Stimulated activated CD8-positive, alpha-beta memory T cell treated with anti-CD3 and anti-CD28 coated beads, Interleukin-12 subunit alpha, Interleukin-12 subunit beta, amount 100 ng/mL, for 24 hours (primary cell): ENCODE results near the gene GPC3.
"Not testable (repeated sequence)": the region's sequence is repeated elsewhere in the genome, so short reads cannot be mapped to it uniquely, and the experiment has no call there.

Experiments
- DNase-seq: peaks from one replicate; pipeline ENCODE4 v3.0.0-alpha.2; 2020; ENCODE audit errors: extremely low read depth

GPC3 gene

DNA sequence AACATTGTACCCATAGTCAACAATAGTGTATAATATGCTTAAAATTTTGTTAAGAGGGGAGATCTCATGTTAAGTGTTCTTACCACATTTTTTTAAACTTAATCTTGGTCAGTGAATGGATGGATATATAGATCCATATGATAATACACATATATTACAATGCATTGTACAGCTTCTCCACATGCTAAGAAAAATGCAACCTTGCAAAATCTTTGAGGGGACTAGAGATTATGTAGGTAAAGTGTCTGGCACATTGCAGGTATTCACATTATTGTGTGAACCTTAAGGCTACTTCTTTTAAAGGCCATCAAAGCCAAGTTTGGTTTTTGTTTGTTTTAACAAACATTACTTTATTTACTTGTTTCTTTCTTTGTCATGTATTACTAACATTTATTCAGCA, 10.4 kb upstream of the GPC3 start:
- DNase-seq, result no peak

DNA sequence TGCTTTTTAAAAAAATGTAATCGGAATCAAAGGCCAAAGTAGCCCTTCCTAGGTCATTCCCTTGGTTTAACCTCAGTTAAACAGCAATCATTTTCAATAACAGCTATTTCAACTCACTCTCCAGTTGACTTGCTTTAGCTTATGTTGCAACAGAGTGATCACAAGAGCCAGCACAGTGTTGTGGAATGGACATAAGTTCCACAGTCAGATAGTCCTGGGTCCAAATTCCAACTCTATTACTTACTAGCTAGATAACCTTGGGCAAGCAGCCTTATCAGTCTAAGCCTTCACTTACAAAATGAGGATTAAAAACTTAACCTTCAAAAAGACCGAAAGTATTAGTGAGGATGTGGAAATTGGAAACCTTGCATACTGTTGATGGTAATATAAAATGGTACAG, 9.2 kb upstream of the GPC3 start:
- DNase-seq, result no peak

DNA sequence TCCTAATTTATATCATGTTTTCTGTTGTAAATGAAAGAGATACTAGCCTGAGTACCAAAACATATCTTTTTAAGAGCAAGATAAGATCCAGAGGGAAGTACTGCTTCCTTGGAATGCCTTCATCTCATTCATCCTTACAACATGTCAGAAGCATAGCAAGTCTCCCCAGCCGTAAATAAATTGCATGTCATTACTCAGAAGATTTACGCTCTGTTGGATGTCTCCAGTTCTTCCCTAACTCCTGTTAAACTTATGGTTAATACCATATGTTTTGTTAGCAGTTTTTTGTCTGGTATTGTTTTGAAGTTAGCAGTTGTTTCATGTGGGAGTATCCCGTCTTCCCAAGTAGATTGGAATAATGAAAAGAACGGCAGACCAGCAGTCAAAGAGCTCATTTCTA, 7.5 kb upstream of the GPC3 start:
- no peak for DNase-seq

DNA sequence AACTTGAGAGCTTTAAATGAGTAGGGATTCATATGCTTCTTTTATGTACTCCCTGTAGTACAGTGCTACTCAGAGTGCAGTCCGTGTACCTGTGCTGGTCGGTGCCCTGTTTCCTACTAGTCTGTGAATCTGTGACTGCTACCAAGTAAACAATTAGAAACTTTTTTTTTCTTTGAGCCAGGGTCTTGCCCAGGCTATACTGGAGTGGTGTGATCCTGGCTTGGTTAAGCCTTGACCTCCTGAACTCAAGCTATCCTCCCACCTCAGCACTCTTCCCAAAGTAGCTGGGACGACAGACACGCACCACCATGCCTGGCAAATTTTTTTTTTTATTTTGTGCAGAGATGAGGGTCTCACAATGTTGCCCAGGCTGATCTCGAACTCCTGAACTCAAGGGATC, 6.4 kb upstream of the GPC3 start:
- DNase-seq, result no peak

DNA sequence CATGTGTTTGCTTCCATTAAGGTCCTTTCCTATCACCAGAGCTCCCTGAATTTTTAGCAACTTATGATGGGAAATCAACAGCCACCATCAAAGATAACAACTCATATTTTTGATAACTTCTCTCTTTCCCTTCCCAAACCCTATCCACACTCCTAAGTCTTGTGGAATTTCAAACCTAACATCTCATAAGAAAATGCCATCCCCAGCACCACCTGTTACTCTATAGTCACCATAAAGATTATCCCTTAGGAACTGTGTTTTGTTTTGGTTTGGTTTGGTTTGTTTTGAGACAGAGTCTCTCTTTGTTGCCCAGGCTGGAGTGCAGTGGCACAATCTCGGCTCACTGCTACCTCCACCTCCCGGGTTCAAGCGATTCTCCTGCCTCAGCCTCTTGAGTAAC, 5.7 kb upstream of the GPC3 start:
- not testable (repeated sequence) for DNase-seq

DNA sequence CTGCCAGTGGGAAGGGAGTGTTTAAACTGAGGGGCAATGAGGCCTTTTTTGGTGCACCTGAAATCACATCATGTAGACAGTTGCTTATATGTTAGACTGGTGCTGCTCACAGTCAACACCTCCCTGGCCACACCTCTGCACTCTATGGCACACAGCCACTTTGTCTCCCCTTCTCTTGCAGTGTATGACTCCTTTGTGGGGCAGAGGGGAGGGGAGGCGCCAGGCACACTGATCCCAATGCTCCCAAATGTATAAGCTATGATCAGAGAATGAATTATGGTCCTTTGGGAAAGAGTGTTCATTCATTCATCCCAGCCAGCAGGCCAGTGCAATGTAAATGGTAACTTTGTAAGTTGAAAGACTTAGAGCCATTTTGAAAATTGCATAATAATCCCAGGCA, 4.6 kb upstream of the GPC3 start:
- no peak for DNase-seq

DNA sequence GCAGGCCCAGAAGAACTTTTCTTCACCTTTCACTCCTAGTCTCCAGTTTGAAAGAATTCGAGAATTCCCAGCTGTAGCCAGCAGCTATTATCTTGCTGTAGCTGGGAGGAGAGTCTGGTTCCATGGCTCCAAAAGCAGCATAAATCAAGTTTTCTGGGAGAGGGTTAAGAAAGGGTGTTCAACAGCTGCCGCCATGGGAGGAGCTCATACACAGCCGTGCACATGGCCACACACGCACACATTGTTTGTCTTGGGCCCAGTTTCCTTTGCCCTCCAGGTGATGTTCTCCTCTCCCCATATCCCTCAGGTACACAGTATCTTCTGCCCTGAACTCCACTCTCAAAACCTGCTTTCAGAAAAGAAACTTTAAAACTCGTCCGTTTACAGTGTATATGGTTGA, 4.1 kb upstream of the GPC3 start:
- DNase-seq, result no peak

DNA sequence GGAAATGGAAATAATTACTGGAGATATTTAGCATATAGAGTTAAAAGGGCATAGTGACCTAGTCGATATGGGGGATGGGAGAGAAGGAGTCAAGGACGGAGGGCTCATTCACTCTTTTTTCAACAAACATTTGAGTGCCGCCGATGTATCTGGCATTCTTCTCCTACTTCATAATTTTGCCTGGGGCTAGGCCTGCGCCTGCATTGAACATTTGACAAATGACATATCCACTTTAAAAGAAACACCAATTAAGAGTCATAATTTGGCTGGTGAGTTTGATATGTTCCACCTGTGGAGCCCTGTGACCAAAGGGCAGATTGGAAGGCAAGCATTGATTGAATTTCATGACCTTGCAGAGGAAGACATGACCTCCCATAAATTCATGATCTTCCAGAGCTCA, 2.6 kb upstream of the GPC3 start:
- no peak for DNase-seq

DNA sequence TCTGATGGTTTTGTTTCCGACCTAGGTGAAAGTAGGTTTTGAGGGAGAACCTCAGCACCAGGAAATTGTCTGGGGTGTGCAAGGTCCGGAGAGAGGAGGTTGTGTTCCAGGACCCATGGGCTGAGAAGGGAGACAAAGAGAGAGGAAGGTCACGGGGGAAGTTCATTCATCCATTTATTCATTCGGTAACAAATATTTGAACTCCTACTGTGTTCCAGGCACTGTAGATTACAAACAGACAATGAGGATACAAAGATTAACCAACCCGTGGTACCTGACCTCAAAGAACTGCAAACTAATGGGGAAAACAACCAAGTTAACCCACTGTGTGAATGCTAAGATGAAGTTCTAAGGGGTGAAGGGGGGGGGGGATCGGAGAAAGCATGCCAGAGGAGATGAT, 1.8 kb upstream of the GPC3 start:
- no peak for DNase-seq

DNA sequence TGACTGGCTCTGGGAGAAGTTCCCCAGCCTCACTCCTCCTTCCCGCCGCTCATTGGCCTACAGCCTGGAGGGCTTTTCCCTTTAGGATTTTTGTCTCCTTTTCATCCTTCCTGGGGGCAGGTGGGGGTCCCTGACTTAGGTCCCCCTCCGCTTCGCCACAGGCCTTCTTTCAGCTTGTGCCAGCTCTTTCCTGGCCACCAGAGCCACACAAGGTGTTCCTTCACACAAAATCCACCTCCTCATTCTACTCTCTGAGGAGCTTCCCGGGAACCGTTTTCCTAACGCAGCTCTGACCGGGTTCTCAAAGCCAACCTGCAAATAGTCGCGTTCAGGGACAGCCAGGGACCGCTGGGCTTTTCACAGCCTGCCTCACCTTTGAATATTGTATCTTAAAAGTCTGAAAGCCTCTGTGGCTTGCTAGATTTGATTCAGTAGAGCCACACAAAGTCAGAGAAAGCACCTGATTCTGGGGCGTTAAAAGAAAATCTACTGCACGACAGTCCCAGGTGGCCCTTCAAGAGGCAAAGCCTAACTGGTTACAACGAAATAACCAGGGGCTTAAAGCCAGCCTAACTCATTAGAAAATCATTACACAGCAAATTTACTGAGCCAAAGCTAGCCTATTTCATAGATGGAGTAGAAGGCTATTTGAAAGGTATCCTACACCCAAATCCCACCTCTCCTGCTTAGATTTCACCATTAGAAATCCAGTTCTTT, 731 bp upstream of the GPC3 start:
- no peak for DNase-seq

DNA sequence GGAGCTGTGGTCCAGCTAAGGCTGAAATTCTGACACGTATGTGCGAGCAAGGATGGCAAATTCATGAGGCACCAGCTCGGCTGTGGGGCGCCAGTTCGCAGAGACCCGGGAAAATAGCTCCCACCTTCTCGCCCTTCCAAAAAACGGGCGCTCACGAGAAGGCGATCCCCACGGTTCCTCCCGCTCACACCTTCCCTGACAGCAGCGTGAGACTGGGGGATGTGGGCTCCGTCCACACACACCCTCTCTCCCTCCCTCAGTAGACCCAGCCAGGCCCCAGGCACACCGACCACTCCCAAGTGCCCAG, 584 bp downstream of the GPC3 start:
- DNase-seq, result no peak

DNA sequence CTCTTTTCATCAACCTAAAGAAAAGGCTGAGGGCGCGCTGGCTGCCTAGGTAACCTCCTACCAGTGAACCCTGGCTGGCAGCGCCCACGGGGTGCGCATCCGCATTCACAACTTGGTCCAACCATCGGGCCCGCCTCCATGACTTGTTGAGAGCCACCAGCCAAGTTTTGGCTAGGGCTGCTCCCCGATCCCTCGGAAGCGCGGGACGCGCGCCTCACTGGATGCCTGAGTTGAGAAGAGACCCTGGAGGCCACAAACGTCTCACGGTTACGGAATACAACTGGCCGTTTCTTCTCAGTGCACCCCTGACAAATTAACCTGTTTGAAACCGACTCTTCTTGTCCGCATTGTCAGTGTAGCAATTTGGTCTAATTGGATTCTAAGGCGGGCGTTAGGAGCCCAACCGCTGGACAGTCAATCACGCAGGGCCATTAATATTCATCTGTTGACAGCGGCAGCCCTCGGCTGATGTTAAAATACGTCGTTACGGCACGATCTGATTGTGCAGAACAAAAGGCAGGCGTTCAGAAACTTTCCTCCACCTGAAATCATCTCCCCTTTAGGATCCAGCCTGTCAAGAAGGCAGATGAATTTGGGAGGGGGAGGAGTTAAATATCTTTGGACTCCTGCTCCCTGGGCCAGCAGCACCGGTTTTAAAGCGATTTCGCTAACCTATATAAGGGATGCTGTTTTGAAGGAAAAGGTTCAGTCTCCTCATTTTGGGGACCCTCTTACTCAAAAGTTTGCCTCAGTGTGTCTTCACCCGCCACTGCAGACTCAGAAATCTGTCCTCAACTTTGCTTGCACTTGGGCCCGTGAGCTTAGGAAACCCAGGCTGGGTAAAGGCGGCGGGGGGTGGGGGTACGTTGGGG, 1.2 kb downstream of the GPC3 start:
- no peak for DNase-seq

DNA sequence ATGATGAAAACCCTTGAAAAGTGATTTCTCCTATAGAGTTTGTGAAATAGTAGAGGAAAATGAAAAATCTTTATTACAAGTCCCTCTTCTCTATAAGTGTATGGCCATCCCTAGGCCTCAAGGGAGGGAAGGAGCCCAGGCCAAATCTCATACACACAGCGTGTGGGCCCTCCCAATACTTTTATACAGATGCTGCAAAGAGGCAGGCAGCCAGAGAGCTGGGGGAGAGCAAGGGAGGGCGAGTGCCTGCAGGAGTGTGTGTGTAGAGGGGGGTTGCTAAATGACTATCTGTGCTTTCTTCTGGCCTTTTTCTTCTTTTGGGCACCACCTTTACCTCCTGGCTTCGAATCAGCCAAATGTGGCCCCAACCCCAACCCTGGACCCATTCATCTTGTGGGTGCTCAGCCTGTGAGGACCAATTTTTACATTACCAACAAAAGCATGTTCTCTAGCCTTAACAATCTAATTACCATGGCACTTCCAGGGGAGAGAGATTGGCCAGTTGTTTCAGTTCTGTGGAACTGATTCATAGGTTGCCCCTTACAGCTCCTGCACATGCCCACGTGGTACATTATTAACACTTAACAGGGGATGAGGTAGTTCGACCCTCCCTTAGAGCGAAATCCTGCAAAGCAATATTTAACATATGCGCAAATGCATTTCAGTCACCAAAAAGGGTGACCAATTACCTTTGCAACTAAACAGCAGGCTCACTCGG, 2.0 kb downstream of the GPC3 start:
- DNase-seq, result no peak

DNA sequence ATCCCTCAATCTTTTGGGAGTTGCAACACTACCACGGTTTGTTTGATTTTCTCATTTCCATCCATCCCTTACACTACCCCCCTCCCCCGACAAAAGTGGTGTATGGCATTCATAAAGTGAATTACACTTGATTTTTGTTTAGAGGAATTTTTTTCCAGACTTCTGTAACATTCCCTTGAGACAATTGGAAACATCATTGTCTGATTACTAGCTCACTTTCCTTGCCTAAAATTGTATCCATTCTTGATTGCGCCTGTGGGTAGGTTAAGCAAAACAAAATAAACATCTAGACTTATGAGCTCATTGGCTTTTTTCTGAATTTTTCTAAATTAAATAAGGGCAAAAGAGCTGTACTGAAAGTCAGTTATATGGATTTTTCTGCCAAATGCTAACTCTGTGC, 3.5 kb downstream of the GPC3 start:
- no peak for DNase-seq

DNA sequence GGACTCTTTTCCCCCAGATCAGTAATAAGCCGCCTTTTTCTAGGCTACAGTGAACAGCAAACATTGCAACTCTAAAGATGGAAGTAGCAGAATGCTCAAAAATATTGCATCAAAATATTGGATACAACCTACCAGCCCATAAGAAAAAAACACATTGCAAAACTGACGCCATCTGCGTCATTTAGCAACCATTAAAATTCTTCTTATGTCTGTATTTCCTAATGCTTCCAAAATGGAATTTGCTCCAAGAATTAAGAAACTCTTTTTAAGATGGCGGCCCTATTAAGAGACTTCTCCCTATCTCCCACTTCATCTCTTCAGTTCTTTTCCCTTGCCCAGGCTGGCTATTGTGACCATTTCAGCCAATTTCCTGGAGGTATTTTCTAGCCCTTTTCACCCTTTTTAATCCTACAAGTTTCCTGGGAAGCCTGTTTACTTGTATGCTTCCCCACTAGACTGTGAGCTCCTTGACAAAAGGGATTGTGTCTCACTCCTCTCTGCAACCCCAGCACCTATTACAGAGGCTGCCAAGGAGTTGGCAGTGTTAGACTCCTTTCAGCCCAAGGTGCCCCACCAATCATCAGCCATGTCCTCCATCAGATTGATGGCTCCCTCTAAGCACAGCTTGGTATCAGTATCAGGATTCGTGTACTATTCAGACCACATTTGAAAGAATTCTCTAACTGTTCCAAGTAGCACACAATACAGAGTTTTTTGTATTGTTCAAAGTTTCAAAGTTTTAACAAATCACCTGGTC, 4.4 kb downstream of the GPC3 start:
- DNase-seq, result no peak

DNA sequence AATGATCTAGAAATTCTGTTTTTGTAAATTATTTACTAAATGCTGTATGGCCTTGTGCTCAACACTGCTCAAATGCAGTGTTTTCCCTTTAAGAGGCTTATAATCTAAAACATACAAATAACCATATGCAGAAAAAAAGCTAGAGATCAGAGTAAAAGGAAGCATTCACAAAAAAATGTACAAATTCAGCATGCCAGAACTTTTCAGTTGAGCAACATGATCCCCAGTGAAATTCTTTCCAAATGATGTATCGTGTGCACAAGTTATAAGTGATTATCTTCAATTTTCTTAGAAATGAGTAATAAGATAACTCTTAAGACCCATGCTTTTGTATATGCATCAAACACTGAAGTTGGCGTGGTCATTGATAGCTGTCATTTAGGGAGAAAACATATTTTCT, 5.0 kb downstream of the GPC3 start:
- no peak for DNase-seq

DNA sequence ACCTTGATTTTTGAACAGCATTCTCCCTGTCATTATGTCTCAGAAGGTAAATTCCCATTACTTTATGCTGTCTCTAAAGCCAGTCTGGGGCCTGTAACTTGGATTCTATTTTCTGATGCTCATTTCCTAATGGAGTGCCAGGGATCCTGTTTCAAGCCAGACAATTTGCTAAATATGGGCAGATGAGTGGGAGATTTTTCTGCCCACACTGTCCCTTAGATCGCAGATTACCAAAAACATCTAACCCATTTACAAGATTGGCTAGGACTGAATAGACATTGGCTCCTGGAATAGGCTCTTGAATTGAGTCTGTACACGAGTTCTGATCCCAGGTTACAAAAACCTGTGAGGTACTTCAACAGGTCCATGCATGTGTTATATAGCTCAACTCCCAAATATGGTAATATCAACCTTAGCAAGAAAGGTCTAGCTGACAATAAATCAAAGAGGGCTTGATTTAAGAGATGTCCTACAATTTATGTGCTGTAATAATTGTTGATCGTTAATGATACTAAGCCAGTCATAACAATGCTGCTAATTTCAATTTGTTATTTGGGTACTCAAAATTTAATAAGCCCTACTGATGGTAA, 5.7 kb downstream of the GPC3 start:
- no peak for DNase-seq

DNA sequence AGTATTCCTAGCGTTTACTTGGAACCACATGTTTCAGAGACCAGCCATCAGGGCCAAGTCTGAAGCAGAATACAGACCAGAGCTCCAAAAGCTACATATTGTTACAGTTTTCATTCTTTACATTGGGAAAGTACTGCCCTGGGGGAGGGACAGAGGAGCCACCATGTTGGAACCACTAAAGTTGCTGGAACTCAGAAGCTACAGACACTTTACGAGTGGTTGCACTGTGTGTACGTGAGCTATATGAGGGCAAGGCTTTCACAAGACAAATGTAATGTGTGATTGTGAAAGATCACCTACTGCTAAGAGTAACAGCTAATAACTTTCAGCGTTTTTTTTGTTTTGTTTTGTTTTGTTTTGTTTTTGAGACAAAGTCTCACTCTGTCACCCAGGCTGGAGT, 11.7 kb downstream of the GPC3 start:
- no peak for DNase-seq

DNA sequence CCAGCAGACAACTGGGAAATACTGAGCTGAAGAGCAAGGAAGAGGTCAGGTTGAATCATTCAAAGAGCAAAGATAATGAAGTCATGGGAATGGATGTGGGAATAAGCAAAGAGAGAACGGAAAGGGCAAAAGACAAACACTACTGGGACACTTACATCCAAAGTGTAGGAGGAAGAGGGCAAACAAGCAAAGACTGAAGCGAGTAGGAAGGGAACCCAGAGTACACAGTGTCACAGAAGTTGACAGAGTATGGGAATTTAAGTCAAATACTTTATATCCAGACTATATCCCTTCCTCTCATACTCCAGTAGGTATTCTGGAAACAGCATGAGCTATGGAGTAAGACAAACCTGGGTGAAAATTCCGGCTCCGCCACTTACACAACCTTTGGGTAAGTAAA, 12.5 kb downstream of the GPC3 start:
- DNase-seq, result no peak

DNA sequence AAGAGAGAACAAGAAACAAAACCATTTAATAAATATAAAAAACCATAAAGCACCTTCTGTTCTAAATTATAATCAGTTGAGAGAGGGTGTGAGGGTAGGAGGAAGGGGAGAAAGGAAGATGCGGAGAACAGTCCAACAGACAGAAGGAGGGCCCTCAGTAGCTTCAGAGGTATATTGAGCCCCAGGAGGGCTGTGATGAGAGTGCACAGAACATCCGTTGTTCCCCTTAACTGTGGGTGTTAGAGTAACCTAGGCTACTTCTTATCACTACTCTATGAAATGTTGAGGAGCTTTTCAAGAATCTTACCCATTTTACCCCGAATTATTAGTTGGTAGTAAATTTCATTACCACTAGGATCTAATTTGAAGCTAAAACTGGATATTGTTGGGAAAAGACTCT, 13.8 kb downstream of the GPC3 start:
- DNase-seq, result no peak

DNA sequence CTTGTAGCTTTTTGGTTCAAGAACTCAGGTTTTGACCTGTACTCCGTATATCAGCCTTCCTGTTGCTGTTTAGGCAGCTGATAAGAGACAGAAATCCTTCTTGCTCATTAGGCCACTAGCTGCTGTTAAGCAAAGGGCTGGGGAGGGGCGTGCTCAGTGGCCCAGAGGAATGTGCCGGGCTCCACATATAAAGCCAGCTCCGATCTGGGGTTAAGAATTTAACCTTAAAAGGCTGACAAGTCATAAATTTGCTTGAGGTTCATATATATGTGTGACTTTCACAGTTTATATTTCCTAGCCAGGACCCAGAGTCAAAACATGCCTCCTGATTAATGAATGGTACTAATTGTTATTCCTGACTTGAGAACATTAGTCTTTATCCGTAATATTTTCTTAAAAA, 15.3 kb downstream of the GPC3 start:
- DNase-seq, result no peak

DNA sequence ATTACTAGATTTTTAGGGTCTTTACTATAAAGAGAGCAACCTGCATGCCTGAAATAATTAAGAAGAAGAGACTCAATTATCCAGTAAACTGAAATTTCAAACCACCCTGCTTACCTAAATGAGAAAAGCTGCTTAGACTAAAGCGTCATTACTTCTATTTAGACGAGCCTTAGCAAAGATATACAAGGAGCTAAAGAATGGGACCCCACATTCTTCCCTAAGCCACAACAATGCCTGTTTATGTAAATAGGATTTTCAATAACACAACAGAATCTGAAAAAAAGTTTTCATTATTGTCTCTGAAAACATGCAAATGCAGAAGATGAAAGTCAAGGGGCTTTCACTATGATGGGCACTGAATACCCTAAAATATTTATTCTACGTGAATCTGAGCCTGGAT, 16.2 kb downstream of the GPC3 start:
- DNase-seq, result no peak
